NCI-H526 (cell line): Measurements from ENCODE around the gene ZNF41.
A peak's percentile ranks its signal among the peaks of the same experiment; 100 is the strongest.
"Not testable (repeated sequence)": the region's sequence is repeated elsewhere in the genome, so short reads cannot be mapped to it uniquely, and the experiment has no call there.

Source experiments
- DNase-seq, 2 experiments: peaks; one replicate each; lab custom pipeline; 2025; lab: John Stamatoyannopoulos, UW

The ZNF41 gene

DNA sequence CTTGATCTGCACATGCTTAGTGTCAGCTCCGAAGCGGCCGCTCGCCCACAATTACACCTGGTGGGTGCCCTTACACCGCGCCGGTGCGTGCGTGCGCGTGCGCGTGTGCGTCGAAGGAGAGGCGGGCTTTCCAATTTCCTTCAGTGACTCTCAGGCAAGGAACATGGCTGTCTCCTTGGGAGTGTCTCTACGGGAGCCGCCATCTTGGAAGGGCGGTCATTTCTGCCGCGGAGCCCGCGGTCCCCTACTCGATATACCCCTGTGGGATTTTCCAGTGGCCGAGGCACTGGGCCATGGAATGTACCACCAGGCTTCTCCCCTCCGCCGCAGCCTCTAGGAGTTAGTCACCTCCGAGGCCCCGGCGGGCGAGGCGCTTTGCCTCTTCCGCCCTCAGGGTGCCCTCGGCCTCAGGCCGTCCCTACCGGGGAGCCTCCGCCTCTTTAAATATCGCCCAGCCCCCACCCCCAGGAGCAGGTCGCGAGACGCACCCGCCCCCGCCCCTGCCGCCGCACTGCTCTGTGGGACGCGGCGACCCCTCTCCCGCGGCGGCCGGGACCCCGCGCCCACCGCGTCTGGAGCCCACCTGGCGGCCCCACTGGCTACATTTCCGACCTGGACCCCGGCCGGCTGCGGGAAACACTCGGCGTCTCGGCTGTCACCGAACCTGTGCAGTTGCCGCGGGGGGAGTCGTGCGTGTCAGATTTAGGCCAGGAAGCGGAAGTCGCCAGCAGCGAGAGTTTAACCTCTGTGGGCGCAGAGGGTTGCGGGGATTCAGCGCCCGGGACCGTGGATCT is at the start of gene ZNF41:
TSS of gene ZNF41 (minus strand) at position 711 of the 794 bp plus-strand sequence. CDS start 15,741 bp downstream, outside the sequence.
- peak; percentile 87 to 94 for DNase-seq

DNA sequence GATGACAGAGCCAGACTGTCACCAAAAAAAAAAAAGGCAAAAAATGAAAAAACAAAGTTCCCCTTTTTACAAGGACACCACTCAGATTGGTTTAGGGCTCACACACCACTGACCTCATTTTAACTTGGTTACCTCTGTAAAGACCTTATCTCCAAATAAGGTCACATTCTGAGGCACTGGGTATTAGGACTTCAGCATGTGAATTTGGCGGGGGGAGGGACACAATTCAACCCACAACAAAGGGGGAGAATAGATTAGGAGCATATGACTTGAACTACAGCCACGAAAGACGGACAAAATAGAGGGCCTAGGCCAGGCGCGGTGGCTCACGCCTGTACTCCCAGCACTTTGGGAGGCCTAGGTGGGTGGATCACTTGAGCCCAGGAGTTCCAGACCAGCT is 47.0 kb upstream of the ZNF41 start:
- DNase-seq: no peak

DNA sequence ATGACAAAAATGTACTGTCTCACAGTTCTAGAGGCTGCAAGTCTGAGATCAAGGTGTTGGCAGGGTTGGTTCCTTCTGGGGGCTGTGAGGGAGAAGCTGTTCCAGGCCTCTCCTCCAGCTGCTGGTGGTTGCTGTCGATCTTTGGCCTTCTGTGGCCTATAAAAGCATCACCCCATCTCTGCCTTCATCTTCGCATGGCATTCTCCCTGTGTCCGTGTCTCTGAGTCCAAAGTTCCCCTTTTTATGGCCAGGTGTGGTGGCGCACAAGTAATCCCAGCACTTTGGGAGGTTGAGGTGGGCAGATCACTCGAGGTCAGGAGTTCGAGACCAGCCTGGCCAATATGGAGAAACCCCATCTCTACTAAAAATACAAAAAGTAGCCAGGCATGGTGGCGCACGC is 46.5 kb upstream of the ZNF41 start:
- DNase-seq: no peak

DNA sequence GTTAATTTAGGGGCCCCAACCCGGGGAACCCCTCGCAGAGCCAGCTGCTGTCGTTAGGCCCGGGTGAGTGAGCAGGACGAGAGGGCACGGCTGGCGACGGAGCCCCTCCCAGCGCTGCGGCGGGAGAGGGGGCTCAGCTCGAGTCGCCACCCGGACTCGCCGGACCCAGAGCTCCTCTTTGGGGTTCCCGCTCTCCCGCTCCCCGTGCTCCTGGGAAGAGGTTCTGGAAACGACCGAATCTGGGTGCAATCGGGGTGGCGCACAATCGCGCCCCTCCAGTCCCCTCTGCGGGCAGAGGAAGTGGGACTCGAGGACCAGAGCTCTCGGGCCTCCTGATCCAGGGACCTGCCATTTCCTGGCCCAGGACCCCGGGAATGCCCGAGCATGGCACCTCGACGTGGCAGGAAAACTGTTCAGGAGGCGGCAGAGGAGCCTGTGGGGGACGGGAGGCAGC is 40.7 kb upstream of the ZNF41 start:
- peak in 1 of 2 experiments; percentile 34 for DNase-seq

DNA sequence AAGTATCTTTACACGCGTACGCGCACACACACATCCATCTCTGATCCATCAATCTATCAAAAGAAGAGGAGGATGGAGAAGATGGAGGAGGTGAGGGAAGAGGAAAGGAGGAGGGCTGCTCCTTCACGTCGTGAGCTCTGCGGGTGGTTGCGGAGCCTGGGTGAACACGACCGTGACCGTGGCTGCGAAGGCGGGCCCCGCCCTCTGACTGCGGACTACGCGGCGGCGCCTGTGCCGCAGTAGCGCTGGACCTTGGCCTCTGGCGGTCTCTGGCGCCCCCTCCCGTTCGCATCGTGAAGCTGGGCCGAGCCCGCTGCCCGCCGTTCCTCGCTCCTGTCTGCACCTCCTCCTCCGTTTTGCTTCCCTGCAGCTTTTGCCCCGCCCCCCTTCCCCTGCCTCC is 40.3 kb upstream of the ZNF41 start:
- DNase-seq: peak; percentile 47 to 86

DNA sequence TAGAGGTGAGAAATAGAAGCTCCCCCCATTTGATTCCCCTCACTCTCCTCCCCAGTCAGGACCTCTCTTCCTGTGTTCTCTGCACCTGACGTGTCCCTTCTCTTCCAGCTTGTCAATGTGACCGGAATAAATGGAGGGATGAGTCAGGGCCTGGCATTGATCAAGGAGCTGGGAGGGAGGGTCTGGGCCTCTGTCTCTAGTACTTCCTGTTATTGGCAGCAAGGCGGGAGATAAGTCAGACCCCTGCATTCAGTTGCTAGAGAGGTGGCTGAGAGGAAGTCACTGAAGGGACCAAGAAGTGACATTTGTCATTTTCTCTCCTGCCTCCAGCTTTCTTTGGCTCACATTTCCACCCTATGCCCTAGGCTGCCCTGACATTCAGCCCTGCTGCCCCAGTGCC is 35.1 kb upstream of the ZNF41 start:
- no peak for DNase-seq

DNA sequence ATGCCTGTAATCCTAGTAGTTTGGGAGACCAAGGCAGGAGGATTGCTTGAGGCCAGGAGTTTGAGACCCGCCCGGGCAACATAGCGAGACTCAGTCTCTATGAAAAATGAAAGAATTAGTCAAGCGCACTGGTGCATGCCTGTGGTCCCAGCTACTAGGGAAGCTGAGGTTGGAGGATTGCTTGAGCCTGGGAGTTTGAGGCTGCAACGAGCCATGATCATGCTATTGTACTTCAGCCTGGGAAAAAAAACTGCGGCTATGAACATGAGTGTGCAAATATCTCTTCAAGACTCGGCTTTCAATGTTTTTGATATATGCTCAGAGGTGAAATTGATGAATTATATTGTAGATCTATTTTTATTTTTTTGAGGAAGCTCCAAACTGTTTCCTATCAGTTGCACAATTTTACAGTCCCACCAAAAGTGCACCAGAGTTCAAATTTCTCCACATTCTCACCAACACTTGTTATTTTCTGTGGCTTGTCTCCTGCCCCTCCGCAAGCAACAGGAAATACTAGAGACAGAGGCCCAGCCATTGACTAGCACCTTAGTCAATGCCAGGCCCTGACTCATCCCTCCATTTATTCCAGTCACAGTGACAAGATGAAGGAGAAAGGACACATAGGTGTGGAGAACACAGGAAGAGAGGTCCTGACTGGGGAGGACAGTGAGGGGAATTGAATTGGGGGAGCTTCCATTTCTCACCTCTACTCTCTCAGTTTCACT is 33.1 kb upstream of the ZNF41 start:
- DNase-seq: no peak

DNA sequence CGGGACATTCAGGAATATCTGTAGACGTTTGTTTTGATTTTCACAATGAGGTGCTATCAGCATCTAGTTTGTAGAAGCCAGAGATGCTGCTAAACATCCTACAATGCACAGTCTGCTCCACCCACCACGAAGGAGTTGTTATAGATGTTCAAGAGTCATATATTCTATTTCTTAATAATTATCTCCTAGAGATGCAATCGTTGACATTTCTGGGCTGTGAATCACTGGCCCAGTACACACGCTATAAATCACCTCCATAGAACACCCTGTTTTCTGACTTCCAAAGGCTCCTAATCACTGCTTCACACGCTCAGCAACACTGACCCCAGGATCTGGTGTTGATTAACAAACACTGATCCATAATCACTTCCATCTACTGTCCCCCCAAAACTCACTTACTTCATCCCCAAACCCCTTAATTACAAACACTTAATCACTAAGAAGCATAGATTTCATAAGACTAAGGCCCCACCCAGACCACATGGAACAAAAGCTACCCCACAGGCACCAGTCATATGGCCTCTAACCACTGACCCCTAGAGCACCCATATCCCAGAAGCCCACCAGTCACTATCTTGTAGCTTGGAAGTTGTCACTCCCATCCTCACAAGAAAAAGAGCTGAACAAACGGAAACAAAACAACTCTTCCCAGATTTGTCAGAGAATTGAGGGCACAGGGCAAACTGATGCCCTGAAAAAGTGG is 31.7 kb upstream of the ZNF41 start:
- DNase-seq: no peak

DNA sequence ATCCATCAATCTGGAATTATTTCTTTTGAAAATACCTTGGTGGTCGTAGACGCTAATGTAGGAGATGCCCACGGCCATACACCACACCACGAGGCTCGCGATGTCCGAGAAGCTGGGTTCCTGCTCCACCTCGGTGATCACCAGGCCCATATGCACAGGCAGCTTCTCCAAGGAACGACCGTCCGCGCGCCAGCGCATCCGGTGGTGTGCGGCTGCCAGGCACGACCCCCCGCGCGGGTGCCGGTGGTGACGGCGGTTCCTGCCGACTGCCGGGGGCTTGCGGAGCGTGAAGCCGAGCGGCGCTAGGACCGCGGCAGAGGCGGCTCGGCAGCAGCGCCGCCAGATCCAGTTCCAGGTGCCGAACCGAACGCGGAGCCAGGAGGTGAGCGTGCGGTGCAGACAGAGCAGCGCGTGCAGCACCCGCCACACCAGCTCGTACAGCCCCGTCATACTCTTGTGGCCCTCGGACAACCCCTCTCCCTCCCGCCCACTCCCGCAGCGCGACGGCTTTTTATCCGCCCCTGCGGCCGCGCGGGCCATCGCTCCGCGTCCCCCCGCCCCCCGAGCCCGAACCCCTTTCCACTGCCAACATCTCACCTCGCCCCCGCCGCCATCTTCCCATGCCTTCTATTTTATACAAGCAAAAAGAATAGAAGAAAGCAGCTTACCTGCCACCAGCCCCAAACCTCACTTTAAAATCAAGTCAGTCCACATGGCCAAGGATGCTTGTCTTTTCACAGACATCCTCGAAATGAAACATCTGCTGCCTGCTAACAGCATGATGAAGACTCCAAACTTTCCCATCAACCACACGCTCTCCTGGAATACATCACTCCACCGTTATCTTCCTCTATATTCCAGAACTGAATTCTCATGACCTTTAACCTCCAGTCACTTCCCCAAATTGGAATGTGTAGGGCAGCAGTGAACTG is 30.3 kb upstream of the ZNF41 start:
- DNase-seq: peak in 1 of 2 experiments; percentile 22

DNA sequence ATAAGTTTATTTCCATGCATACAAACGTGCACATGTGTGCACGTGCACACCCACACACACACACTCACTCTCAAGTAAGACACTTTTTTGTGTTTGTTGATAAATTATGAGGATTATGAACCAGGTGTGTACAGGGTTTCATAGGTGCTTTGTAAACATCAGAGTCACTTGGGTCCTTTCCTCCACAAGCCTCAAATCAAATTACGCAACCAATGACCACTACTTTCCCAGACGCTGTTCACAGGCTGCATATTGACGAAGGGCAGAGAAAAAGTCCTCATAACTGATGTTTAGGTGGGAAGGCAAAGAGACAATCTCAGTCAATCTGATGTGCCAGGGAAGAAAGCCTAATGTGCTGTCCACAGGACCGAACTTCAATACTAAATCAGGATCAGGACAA is 29.4 kb upstream of the ZNF41 start:
- DNase-seq: not testable (repeated sequence)

DNA sequence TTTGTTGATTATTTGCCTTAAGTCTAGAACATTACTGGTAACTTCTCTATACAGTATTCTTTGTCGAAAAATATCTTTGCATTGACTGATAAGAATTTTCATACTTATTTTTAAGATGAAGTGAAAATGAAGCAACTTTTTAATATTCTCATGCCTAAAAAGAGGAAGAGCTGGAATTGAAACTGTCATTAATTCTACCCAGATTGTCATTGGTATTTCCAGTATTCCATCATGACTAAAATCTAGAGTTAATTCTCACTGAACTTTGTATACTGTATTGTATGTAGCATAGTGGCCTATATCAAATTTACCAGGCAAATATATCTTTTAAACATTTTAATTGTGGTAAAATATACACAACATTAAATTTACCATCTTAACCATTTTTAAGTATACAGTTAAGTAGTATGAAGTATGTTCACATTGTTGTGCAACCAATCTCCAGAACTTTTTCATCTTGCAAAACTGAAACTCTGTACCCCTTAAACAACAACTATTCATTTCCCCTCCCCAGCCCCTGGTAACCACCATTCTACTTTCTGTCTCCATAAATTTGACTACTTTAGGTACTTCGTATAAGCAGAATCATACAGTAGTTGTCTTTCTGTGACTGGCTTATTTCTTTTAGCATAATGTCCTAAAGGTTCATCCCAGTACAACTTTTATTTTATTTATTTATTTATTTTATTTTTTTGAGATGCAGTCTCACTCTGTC is 24.3 kb upstream of the ZNF41 start:
- no peak for DNase-seq

DNA sequence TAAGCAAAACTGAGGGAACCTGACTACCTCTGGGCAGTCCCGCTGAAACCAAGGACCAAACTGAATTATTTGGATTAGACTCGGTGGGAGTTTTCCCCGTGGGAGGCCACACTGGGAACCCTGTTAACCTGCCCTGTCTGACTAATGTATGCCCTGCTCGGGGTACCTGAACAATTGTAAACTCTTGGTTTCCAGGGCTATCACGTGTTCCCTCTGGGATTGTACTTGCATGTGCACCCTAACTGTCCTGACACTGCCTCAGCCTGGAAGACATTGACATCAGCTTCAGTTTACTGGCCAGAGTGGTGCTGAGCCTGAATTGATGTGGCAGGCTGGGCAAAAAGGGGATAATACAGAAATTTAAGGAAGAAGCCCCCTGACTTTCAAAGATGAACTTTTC is 20.1 kb upstream of the ZNF41 start:
- no peak for DNase-seq

DNA sequence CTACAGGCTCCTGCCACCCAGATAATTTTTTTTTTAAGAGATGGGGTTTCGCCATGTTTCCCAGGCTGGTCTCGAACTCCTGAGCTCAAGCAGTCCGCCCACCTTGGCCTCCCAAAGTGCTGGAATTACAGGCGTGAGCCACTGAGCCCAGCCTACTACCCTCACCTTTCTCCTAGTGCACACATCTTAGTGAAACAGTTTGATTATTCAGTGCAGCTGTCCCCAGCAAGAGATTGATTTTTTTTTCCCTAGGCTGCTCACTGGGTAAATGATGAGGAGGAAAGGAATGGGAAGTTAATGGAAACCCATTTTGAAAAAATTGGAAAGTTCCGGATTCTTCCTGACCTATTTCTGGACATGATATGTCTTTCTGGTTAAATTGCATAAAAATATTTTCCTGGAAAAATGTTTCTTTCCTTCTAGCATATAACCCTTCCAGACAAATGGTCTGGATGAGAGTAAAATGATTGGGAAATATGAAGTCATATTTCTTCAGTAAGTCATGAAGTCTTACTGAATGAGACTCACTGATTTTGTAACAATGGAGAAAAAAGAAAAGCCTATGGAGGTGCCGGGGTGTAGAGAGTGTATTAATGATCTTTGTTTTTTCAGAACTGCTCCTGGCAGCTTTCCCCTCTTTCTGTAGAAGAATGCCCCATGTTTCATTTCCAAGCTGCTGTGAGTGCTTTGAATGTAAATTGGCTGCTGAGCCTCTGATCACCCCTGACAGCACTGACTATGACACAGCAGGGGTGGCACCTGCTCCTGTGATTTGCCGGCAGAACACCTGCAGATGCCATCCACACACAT is 19.5 kb upstream of the ZNF41 start:
- peak in 1 of 2 experiments; percentile 26 for DNase-seq

DNA sequence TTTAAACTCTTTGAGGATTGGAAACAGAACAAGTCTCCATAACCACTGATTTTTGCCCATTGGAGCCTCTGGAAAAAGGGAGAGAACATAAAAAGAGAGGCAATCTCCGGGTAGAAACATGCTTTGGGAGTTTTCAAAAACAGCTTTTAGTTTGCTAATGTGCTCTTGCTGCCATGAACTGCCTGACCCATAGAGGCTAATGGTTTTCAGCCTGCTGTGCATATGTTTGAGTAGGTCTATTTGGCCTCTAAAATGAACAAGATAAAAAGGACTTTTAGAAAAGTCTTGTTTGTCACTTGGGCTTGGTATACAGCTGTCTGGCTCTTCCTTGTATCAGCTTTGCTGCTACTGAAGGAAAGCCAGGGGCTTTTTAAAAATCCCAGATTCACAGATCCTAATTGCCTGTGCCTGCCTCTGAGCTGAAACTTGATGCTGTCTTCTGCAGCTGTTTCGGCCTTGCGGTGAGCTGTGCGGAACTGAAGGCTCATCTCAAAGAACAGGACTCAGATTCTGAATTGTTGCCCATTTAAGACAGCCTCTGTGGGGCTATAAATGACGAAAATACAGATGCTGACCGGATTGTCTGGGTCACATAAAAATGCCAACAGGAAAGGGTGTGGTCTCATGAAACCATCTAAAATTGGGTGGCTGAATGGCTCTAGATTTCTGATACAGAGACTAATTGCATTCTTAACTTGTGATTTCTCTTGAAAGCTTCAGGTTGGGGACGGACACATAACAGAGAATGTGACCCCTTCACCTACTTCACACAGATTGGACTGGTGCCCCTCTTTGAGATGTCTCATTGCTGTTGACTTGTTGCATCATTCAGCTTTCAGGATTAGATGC is 18.4 kb upstream of the ZNF41 start:
- DNase-seq: no peak

DNA sequence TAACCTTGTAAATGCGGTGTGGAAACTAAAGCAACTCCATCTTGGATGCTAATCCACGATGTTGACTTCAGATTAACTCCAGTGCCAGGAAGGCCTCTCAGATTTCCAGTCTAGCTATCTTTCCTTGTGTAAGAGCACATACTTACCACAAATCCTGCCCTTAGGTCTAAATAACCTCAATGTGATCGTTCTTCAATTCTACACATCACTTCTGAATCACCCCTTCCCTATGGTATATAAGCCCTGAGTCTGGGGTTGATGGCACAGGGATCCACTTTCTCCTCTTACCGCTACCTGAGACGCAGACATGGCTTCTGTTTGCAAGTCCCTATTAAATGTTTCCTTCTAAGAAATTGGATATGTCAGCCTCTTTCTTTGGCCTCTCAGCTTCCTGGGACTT is 17.5 kb upstream of the ZNF41 start:
- DNase-seq: no peak

DNA sequence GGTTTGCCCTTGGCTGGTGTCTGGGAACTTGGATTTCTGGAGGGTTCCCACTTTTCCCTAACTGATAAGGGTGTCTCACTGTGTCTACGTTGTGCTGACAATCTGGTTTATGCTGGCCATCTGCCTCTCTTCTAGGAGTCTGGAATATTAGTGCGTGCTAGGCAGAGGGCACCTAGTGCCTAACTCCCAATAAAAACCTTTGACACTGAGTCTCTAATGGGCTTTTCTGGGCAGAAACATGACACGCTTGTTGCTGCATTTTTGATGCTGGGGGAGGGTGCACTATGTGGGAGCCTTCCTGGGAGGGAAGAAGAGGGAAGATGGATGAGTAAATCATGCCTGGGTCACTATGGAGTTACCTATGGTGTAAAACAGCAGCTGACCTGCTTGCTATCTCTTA is 16.3 kb upstream of the ZNF41 start:
- DNase-seq: no peak

DNA sequence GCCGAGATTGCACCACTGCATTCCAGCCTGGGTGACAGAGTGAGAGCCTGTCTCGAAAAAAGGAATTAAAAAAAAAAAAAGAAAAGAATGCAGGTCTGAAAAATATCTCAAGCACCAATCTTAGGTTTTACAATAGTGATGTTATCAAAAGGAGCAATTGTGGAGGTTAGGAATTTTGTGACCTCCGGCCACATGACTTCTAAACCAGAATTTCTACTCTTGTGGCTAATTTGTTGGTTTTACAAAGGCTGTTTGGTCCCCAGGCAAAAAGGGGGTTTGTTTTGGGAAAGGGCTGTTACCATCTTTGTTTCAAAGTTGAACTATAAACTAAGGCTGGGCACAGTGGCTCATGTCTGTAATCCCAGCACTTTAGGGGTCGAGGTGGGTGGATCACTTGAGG is 15.4 kb upstream of the ZNF41 start:
- DNase-seq: no peak

DNA sequence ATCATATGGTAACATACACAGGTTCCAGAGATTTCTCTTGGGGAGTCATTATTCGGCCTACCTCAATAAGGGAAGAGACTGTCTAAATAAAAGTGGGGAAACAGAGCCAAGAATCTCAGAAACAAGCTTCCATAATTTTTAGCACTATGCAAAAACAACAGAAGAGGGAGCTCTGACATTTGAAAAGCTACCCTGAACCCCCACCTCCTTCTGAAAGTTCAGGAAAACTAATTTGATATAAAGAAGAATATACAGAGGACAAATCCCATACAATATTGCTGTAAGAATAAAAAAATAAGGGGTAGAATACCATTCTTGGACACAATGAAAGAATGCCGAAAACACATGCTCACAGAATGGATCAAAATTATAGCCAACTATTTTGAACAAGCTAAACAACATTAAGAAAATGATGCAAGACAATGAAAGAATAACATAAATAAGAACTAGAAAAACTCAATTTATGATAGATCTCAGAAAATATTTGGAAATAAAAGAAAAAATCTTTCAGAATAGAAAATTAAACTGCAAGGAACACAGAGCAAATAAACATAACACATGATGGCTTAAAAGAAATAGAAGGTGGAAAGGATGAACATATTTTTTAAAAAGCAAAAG is 14.4 kb upstream of the ZNF41 start:
- DNase-seq: peak in 1 of 2 experiments; percentile 22

DNA sequence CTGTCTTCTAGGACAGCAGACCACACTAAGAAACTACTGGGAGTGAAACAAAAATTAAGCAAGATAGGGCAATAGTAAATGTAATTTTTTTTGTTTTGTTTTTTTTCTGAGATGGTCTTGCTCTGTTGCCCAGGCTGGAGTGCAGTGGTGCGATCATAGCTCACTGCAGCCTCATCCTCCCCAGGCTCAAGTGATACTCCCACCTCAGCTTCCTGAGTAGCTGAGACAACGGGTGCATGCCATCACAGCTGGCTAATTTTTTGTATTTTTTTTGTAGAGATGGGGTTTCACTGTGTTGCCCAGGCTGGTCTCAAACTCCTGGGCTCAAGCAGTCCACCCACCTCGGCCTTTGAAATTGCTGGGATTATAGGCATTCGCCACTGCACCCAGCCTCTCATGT is 9.1 kb upstream of the ZNF41 start:
- DNase-seq: not testable (repeated sequence)
